ENCODE results near the gene AK5.
"Not testable (repeated sequence)": the region's sequence is repeated elsewhere in the genome, so short reads cannot be mapped to it uniquely, and the experiment has no call there.

The AK5 gene

GRCh38 chr1:77468949-77469710 lies 187.3 kb downstream of the AK5 start:
- H3K4me3 ChIP-seq (ENCODE audit: low read length), result no peak overlapping the region
- DNase-seq (ENCODE audit: low read depth, low spot score), result no peak

- H3K4me3 ChIP-seq (ENCODE audit: low read length), result no peak overlapping the region
- DNase-seq (ENCODE audit: low read depth, low spot score), result no peak
Measured at GRCh38 chr1:77471691-77472090, 189.9 kb downstream of the AK5 start.

- no peak for DNase-seq (ENCODE audit: low read depth, low spot score)
- no peak overlapping the region for H3K4me3 ChIP-seq (ENCODE audit: low read length)
Measured at GRCh38 chr1:77473690-77474089, 191.9 kb downstream of the AK5 start.

- no peak overlapping the region for H3K4me3 ChIP-seq (ENCODE audit: low read length)
- DNase-seq (ENCODE audit: low read depth, low spot score), result no peak
Measured at GRCh38 chr1:77475641-77476040, 193.8 kb downstream of the AK5 start.

GRCh38 chr1:77476475-77476874 lies 194.7 kb downstream of the AK5 start:
- no peak for DNase-seq (ENCODE audit: low read depth, low spot score)
- no peak overlapping the region for H3K4me3 ChIP-seq (ENCODE audit: low read length)

DNA sequence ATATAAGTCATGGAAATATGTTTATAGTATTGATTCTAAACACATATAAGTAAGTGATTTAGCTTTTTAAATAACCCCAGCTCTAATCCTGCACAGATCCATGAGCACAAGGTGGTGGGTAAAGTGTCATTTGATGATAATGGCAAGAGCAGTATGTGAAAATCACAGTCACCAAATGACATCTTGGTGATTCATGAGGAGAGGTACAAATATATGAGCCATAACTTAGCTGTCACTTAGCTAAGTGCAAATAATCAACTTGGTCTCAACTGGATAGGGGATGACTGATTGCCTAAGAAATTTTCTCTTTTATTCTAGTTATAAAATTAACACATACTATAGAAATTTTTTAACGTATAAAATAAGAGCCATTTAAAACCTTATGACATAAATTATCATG lies 202.5 kb downstream of the AK5 start:
- no peak overlapping the region for H3K4me3 ChIP-seq (ENCODE audit: low read length)
- no peak for DNase-seq (ENCODE audit: low read depth, low spot score)

- DNase-seq (ENCODE audit: low read depth, low spot score), result no peak
- no peak overlapping the region for H3K4me3 ChIP-seq (ENCODE audit: low read length)
Measured at GRCh38 chr1:77484926-77485325, 203.1 kb downstream of the AK5 start.

DNA sequence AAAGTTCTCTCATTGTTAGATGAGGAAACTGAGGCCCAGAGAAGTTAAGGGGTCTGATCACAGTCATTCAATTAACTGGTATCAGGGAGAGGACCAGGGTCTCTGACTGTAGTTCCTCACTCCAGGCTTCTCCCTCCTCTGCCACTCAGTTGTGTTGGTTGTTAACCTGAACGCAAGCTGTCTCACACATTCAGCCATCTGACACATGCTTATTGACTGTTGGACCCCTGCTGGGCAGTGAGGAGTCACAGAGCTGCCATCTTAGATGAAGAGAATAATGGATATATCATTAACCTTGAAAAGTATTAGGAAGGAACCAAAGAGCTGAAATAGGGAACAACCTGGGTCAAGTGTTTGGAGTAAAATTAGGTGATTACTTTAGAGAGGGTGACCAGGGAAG lies 205.8 kb downstream of the AK5 start:
- DNase-seq (ENCODE audit: low read depth, low spot score), result no peak
- H3K4me3 ChIP-seq (ENCODE audit: low read length), result no peak overlapping the region

GRCh38 chr1:77489910-77490309 lies 208.1 kb downstream of the AK5 start:
- no peak for DNase-seq (ENCODE audit: low read depth, low spot score)

GRCh38 chr1:77494026-77494425 lies 212.2 kb downstream of the AK5 start:
- H3K4me3 ChIP-seq (ENCODE audit: low read length), result no peak overlapping the region
- DNase-seq (ENCODE audit: low read depth, low spot score), result no peak

More at GRCh38 chr1:77489910-77490309, 208.1 kb downstream of the AK5 start:
- H3K4me3 ChIP-seq (ENCODE audit: low read length), result no peak overlapping the region

DNA sequence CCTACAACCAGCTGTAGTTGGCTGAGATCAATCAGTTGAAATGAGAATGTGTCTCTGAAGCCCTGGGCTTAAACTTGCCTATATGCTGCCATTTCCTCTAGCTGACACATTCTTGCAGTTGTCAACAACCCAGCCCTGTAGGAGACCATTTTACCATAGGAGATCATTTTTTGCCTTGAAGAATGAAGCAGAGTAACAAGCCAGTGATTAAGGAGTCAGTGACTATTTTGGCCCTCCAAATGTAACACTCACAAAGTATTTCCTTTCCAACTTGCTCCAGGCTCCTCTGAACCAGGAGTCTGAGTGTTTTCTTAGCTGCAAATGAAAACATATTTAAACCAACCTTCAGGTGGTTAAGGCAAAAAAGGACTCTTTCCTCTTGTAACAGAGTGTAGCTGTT lies 217.1 kb downstream of the AK5 start:
- no peak overlapping the region for H3K4me3 ChIP-seq (ENCODE audit: low read length)

DNA sequence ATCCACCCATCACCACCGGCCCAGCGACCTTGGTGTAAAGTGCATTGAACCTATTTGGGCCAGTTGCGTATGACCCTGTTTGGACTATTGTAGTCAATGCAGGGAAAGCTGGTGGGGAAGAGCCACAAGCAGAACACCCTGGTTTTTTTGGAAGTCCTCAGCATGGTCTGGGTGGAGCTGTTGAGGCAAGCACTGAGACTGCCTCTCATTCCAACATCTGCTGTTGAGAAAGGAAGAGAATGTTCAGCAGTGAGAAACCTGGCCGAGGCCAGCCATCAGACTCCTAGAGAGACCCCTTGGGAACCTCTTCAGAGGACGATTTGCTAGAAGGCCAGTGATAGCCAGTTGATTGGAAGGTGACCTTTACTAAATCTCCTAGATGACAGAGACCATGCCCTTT lies 217.6 kb downstream of the AK5 start:
- H3K4me3 ChIP-seq (ENCODE audit: low read length), result no peak overlapping the region
- DNase-seq (ENCODE audit: low read depth, low spot score), result no peak

More for the DNA sequence above, 217.1 kb downstream of the AK5 start:
- DNase-seq (ENCODE audit: low read depth, low spot score), result no peak

DNA sequence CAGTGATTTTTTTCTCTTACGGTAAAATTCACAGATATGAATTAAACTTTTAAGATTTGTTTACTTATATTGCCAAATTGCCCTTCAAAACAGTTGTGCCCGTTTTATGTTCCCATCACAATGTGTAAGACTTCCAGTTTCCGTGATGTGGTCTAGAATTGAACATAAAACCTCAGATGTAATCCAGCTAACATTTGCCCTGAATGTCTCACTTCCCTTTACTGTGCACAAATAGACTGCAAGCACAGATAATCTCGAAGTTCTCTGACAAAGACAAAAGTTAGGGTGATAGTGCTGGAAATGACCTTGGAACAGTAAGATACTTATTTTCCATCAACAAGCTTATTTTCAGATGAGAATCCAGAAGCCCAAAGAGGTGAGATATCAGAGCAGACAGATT lies 223.2 kb downstream of the AK5 start:
- no peak overlapping the region for H3K4me3 ChIP-seq (ENCODE audit: low read length)
- no peak for DNase-seq (ENCODE audit: low read depth, low spot score)

GRCh38 chr1:77506771-77507170 lies 225.0 kb downstream of the AK5 start:
- no peak overlapping the region for H3K4me3 ChIP-seq (ENCODE audit: low read length)
- no peak for DNase-seq (ENCODE audit: low read depth, low spot score)

- no peak overlapping the region for H3K4me3 ChIP-seq (ENCODE audit: low read length)
- DNase-seq (ENCODE audit: low read depth, low spot score), result no peak
Measured at GRCh38 chr1:77509051-77509492, 227.3 kb downstream of the AK5 start.

DNA sequence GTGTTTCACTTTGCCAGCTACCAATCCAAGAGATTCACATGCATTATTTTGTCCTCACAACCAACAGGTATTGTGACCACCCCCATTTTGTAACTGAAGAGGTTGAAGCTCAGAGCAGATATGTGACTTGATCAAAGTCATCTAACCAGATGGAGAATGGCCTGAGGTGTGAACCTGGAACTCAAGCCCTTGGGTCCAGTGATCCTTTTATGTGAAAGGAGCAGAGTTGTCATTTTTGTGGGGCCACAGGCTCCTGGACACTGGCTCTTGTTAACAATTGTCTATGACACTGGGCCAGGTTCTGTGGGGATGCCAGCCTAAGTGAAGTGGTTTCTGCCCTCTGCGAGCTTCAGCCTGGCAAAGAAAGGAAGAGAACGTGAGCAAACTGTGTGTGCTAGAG lies 228.1 kb downstream of the AK5 start:
- no peak overlapping the region for H3K4me3 ChIP-seq (ENCODE audit: low read length)
- no peak for DNase-seq (ENCODE audit: low read depth, low spot score)

DNA sequence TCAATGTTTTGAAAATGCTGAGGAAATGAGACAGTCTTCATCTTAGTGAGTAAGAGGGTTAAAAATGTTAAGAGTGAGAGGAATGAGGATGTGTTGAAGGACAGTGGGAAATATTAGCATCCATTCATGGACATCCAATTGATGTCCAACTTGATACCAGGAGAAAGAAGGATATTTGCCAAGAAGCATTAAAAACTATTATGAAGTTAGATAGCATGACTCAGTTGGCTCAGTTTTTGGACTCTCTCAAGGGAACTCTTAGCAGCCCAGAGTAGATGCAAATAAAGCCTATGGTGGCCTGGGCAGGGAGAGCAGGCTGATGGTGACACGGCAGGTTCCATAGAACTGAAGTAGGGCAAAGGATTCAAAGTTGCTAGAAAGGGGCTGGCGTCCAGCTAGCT lies 229.6 kb downstream of the AK5 start:
- H3K4me3 ChIP-seq (ENCODE audit: low read length), result no peak overlapping the region
- DNase-seq (ENCODE audit: low read depth, low spot score), result no peak

- not testable (repeated sequence) for DNase-seq (ENCODE audit: low read depth, low spot score); H3K4me3 ChIP-seq (ENCODE audit: low read length)
Measured at GRCh38 chr1:77512650-77513049, 230.8 kb downstream of the AK5 start.

- H3K4me3 ChIP-seq (ENCODE audit: low read length), result no peak overlapping the region
- DNase-seq (ENCODE audit: low read depth, low spot score), result no peak
Measured at GRCh38 chr1:77513839-77514763, 232.3 kb downstream of the AK5 start.

All from Jurkat, Clone E6-1 (cell line).